ENCODE measurements around the gene TRMT61B.

Gene TRMT61B

GRCh38 chr2:28824870-28825269 is 45.2 kb downstream of the TRMT61B start:
- Histone ChIP-seq H3K9ac (ENCODE audit: low read depth, low read length) (no peak overlapping the region), H3K36me3 (ENCODE audit: insufficient read depth, low read length) (no peaks in the 10 kb centered on the region; the same call in 1 of the 2 replicates), H3K4me1 (ENCODE audit: insufficient read depth, low read length) (no peaks in the 10 kb centered on the region), H3K9me3 (ENCODE audit: control insufficient read depth, insufficient read depth, low read length) (no peaks in the 10 kb centered on the region)

DNA sequence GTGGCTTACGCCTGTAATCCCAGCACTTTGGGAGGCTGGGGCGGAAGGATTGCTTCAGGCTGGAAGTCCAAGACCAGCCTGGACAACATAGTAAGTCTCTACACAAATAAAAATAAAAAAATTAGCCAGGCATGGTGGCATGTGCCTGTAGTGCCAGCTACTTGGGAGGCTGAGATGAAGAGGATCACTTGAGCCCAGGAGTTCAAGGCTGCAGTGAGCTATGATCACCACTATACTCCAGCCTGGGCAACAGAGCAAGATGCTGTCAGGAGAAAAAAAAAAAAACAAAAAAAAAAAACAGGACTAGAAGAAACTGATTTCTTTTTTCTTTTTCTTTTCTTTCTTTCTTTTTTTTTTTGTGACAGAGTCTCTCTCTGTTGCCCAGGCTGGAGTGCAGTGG is 45.9 kb downstream of the TRMT61B start:
- H3K36me3 ChIP-seq (ENCODE audit: insufficient read depth, low read length): no peaks in the 10 kb centered on the region; the same call in 1 of the 2 replicates
- no peaks in the 10 kb centered on the region for H3K9me3 ChIP-seq (ENCODE audit: control insufficient read depth, insufficient read depth, low read length)
- no peaks in the 10 kb centered on the region for H3K4me1 ChIP-seq (ENCODE audit: insufficient read depth, low read length)
- no peak overlapping the region for H3K9ac ChIP-seq (ENCODE audit: low read depth, low read length)

DNA sequence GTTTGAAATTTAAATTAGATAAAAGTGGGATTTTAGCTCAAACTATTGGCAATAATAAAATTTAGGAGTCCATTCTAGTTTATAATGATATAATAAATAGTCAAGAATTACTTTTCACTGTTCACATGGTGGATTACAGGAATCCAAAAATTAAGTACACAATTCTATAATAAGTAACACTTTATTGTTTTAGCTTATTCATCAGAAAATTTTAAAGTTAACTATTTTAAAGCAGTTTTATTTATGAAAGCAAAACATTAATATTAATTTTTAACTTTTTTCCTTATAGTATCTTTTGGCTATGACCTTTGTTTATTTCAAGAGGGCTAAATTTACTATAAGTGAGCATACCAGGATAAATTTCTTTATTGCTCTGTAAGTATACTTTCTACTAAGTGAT is 48.1 kb downstream of the TRMT61B start:
- Histone ChIP-seq H3K4me1 (ENCODE audit: insufficient read depth, low read length) (no peaks in the 10 kb centered on the region), H3K9me3 (ENCODE audit: control insufficient read depth, insufficient read depth, low read length) (no peaks in the 10 kb centered on the region), H3K9ac (ENCODE audit: low read depth, low read length) (no peak overlapping the region), H3K36me3 (ENCODE audit: insufficient read depth, low read length) (no peaks in the 10 kb centered on the region)

GRCh38 chr2:28821295-28821958 is 48.7 kb downstream of the TRMT61B start:
- Histone ChIP-seq H3K9me3 (ENCODE audit: control insufficient read depth, insufficient read depth, low read length) (no peaks in the 10 kb centered on the region), H3K36me3 (ENCODE audit: insufficient read depth, low read length) (no peaks in the 10 kb centered on the region), H3K9ac (ENCODE audit: low read depth, low read length) (no peak overlapping the region)

GRCh38 chr2:28818053-28818452 is 52.1 kb downstream of the TRMT61B start:
- Histone ChIP-seq H3K9me3 (ENCODE audit: control insufficient read depth, insufficient read depth, low read length) (no peaks in the 10 kb centered on the region), H3K4me1 (ENCODE audit: insufficient read depth, low read length) (peaks cover 4% of the 10 kb centered on the region; the same call in 1 of the 2 replicates), H3K36me3 (ENCODE audit: insufficient read depth, low read length) (no peaks in the 10 kb centered on the region), H3K9ac (ENCODE audit: low read depth, low read length) (no peak overlapping the region)

More at GRCh38 chr2:28821295-28821958, 48.7 kb downstream of the TRMT61B start:
- H3K4me1 ChIP-seq (ENCODE audit: insufficient read depth, low read length): no peaks in the 10 kb centered on the region

DNA sequence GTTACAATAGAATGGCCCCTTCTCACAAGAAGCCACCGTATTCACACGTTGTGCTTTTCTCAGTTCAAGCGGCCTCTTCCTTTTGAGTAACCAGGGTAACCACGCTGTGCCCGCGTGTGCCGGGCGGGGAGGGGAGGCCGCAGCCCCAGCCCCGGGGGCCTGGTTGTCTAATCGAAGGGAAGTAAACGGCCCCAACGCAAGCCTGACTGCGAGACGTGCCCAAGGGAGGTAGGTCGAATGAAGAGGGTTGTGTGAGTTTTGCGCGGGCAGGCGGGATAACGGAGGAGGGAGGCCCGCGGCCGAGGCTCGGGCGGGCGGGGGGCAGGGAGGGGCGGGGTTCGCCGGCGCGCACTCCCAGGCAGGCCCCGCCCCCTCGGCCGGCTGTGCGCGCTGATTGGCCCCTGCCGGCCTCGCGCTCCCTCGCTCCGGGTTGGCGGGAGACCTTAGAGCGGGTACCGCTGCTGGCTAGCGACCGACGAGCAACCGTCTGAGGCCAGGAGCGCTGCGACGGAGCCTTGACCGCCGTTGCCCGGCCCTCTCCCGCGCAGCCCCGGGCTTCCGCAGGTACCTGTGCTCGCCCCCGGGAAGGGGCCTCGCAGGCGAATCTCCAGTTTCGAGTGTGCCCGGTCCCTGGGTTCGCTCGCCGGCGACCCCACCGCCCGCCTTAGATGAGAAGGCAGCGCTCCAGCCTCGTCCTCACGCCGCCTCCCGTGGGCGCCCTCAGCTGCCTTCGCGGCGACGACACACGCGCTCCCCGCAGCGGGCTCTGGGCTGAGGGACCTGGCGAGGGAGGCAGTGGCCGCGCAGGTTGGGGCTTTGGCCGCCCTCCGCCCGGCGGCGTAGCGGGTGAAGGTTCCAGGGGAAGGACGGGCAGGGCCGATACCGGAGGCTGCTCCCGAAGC is 59.5 kb downstream of the TRMT61B start, which contains the start of gene SPDYA:
TSS of gene SPDYA (plus strand) at position 451 of the 902 bp plus-strand sequence. CDS start 5,181 bp downstream, outside the sequence.
- peaks cover 4% of the 10 kb centered on the region; the same call in 1 of the 2 replicates for H3K4me1 ChIP-seq (ENCODE audit: insufficient read depth, low read length)
- no peaks in the 10 kb centered on the region for H3K36me3 ChIP-seq (ENCODE audit: insufficient read depth, low read length)
- H3K9ac ChIP-seq (ENCODE audit: low read depth, low read length): peak within 1 kb of the TSS; percentile 76
- no peaks in the 10 kb centered on the region; the same call in 1 of the 2 replicates for H3K9me3 ChIP-seq (ENCODE audit: control insufficient read depth, insufficient read depth, low read length)

DNA sequence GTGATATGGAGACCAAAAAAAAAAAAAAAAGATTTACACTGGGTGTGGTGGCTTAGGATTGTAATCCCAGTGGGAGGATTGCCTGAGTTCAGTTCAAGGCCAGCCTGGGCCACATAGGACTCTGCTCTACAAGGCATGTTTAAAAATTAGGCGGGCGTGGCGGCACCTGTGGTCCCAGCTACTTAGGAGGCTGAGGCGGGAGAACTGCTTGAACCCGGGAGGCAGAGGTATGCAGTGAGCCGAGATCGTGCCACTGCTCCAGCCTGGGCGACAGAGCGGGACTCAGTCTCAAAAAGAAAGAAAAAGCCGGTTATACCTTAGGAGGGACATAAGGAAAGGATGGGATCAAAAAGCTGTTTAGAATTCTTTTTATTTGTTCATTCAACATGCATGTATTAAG is 60.2 kb downstream of the TRMT61B start:
- Histone ChIP-seq H3K4me1 (ENCODE audit: insufficient read depth, low read length) (peaks cover 4% of the 10 kb centered on the region; the same call in 1 of the 2 replicates), H3K9me3 (ENCODE audit: control insufficient read depth, insufficient read depth, low read length) (no peaks in the 10 kb centered on the region; the same call in 1 of the 2 replicates), H3K9ac (ENCODE audit: low read depth, low read length) (peak overlapping the region; percentile 76), H3K36me3 (ENCODE audit: insufficient read depth, low read length) (no peaks in the 10 kb centered on the region)

- peaks cover 10% of the 10 kb centered on the region; the same call in 1 of the 2 replicates for H3K4me1 ChIP-seq (ENCODE audit: insufficient read depth, low read length)
- H3K36me3 ChIP-seq (ENCODE audit: insufficient read depth, low read length): no peaks in the 10 kb centered on the region
- no peak overlapping the region for H3K9ac ChIP-seq (ENCODE audit: low read depth, low read length)
- no peaks in the 10 kb centered on the region for H3K9me3 ChIP-seq (ENCODE audit: control insufficient read depth, insufficient read depth, low read length)
Measured at GRCh38 chr2:28802975-28803429, 67.1 kb downstream of the TRMT61B start.

- Histone ChIP-seq H3K9ac (ENCODE audit: low read depth, low read length) (no peak overlapping the region), H3K36me3 (ENCODE audit: insufficient read depth, low read length) (no peaks in the 10 kb centered on the region; the same call in 1 of the 2 replicates), H3K9me3 (ENCODE audit: control insufficient read depth, insufficient read depth, low read length) (no peaks in the 10 kb centered on the region), H3K4me1 (ENCODE audit: insufficient read depth, low read length) (peaks cover 10% of the 10 kb centered on the region; the same call in 1 of the 2 replicates)
Measured at GRCh38 chr2:28801726-28802125, 68.4 kb downstream of the TRMT61B start.

All from ES-I3 (cell line).